NB4 (cell line): ENCODE results near the gene SIGLEC8.

Source experiments
- POLR2A ChIP-seq: IDR thresholded peaks from 2 replicates; pipeline ENCODE4 v1.6.1; 2011; ENCODE audit warnings: mild to moderate bottlenecking; ENCODE audit not compliant: insufficient read length; ENCODE audit errors: extremely low read depth
- TF ChIP-seq, protein P1 (sequence below): IDR thresholded peaks from 2 replicates; pipeline ENCODE4 v1.6.1; 2011; ENCODE audit warnings: low read depth, low read length

DNA sequence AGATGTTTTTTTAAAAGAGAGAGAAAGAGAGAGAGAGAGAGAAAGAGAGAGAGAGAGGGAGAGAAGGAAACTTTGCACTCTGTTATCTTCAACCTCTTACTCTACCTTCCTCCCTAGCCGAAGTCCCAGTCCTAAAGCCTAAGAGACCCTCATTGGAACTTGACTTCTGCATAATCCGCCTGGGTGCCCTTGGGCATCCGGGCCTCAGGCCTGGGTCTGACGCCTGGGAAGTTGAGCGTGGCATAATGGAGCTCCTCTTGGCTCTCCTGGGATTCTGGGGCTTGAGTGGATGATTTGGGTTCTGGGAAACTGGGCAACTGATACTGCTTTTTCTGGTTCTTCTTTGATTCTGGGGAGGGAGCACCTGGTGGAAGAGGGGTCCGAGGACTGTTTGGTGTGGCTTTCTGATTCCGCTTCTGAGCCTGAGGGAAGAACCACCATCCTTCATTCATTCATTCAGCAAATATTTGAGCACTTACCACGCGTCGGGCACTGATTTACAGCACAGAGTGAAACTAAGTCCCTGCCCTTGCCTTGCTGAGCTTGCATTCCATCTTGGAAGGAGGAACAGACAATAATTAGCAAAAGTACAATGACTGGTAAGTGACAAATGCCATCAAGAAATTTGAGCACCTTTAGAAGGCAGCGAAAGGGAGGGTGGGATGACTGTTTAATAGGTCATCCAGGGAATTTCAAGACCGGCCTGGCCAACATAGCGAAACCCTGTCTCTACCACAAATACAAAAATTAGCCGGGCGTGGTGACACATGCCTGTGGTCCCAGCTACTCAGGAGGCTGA, 47.1 kb downstream of the SIGLEC8 start:
- TF ChIP-seq, protein P1, sequence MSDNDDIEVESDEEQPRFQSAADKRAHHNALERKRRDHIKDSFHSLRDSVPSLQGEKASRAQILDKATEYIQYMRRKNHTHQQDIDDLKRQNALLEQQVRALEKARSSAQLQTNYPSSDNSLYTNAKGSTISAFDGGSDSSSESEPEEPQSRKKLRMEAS = no peak
- TF ChIP-seq POLR2A = no peak
